Erythroblast (primary cell): ENCODE data around the gene MYLK.
"Not testable (repeated sequence)": the region's sequence is repeated elsewhere in the genome, so short reads cannot be mapped to it uniquely, and the experiment has no call there.

Source experiments
- GATA1 ChIP-seq: IDR thresholded peaks from 2 replicates; pipeline ENCODE4 v1.6.1; 2011; ENCODE audit warnings: low read depth, mild to moderate bottlenecking, control low read depth, low read length, moderate library complexity
- POLR2A ChIP-seq: IDR thresholded peaks from 2 replicates; pipeline ENCODE4 v1.6.1; 2011; ENCODE audit warnings: mild to moderate bottlenecking, low read length

DNA sequence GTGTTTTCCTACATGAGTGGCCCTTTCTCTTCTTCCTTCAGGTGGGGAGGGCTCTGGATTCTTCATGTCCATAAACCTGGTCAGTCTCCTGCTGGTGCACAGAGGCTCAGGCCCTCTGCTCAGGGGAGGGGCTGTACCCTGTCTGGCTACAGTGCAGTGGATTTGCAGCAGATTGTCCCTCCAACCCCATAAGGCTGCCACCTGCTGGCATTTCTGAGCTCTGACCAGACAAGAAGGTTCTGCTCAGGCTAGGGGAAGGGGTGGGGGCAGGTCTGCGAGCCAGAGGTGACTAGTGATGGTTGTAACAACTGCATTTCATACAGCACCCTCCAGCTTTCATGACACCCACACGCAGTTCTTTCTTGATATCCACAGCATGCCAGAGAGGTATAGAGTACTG lies 182.1 kb downstream of the MYLK start:
- TF ChIP-seq POLR2A, GATA1: not testable (repeated sequence)
